ENCODE data around the gene GINS2. TPM values are rescaled to one million over a fixed set of nuclear protein-coding genes. Genes with fewer than 3 reads are reported as not detected.
A peak's percentile ranks its signal among the peaks of the same experiment; 100 is the strongest.

GINS2 gene
- total RNA-seq, 1 experiment from 2014 or later: 38.0 TPM

GRCh38 chr16:85688586-85689284 lies at the start of gene GINS2 (continued):
- TF ChIP-seq ZNF512 (CRISPR knock-in tag; IDR thresholded peaks at IDR 0.05; ENCODE audit: borderline replicate concordance) (no peak), KAT7 (CRISPR knock-in tag; IDR thresholded peaks at IDR 0.05; ENCODE audit: borderline replicate concordance) (peak; percentile 80; the same call in 1 of the 2 replicates), ZNF425 (CRISPR knock-in tag; conservative IDR thresholded peaks at IDR 0.05) (no peak), ESRRA (CRISPR knock-in tag; IDR thresholded peaks at IDR 0.05; ENCODE audit: borderline replicate concordance) (peak; percentile 83; the same call in 1 of the 2 replicates), SP1 (CRISPR knock-in tag; conservative IDR thresholded peaks at IDR 0.05) (peak; percentile 96), IRF1 (CRISPR knock-in tag; IDR thresholded peaks at IDR 0.05) (no peak), SMAD3 (CRISPR knock-in tag; IDR thresholded peaks at IDR 0.05; ENCODE audit: borderline replicate concordance) (no peak), GTF2I (CRISPR knock-in tag; conservative IDR thresholded peaks at IDR 0.05) (no peak), CREB1 (CRISPR knock-in tag; IDR thresholded peaks at IDR 0.05) (peak; percentile 84), HMGA2 (CRISPR knock-in tag; IDR thresholded peaks at IDR 0.05) (no peak), CBFB (CRISPR knock-in tag; IDR thresholded peaks at IDR 0.05; ENCODE audit: low read depth) (no peak), ZNF263 (CRISPR knock-in tag; IDR thresholded peaks at IDR 0.05; ENCODE audit: low read depth) (peak; percentile 38; the same call in 1 of the 2 replicates), ZNF317 (CRISPR knock-in tag; IDR thresholded peaks at IDR 0.05; ENCODE audit: borderline replicate concordance, low read depth) (no peak), ZMAT4 (CRISPR knock-in tag; IDR thresholded peaks at IDR 0.05) (no peak), MAX (CRISPR knock-in tag; IDR thresholded peaks at IDR 0.05) (peak; percentile 95), TEAD1 (CRISPR knock-in tag; IDR thresholded peaks at IDR 0.05) (no peak), ATF1 (CRISPR knock-in tag; IDR thresholded peaks at IDR 0.05) (no peak; the same call in 1 of the 2 replicates), NFE2L1 (CRISPR knock-in tag; IDR thresholded peaks at IDR 0.05) (peak; percentile 89; the same call in 1 of the 2 replicates), RORB (CRISPR knock-in tag; IDR thresholded peaks at IDR 0.05) (no peak), NR3C1 (CRISPR knock-in tag; conservative IDR thresholded peaks at IDR 0.05; ENCODE audit: low read depth) (no peak), ZNF423 (CRISPR knock-in tag; IDR thresholded peaks at IDR 0.05) (no peak), NR2C2 (CRISPR knock-in tag; IDR thresholded peaks at IDR 0.05) (0 out of 2 replicates have a peak, but pooled peaks have one; percentile 16)
- TF ChIP-seq, protein P1, sequence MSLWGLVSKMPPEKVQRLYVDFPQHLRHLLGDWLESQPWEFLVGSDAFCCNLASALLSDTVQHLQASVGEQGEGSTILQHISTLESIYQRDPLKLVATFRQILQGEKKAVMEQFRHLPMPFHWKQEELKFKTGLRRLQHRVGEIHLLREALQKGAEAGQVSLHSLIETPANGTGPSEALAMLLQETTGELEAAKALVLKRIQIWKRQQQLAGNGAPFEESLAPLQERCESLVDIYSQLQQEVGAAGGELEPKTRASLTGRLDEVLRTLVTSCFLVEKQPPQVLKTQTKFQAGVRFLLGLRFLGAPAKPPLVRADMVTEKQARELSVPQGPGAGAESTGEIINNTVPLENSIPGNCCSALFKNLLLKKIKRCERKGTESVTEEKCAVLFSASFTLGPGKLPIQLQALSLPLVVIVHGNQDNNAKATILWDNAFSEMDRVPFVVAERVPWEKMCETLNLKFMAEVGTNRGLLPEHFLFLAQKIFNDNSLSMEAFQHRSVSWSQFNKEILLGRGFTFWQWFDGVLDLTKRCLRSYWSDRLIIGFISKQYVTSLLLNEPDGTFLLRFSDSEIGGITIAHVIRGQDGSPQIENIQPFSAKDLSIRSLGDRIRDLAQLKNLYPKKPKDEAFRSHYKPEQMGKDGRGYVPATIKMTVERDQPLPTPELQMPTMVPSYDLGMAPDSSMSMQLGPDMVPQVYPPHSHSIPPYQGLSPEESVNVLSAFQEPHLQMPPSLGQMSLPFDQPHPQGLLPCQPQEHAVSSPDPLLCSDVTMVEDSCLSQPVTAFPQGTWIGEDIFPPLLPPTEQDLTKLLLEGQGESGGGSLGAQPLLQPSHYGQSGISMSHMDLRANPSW (CRISPR knock-in tag; conservative IDR thresholded peaks at IDR 0.05; ENCODE audit: low read depth): no peak
- TF ChIP-seq, protein P2, sequence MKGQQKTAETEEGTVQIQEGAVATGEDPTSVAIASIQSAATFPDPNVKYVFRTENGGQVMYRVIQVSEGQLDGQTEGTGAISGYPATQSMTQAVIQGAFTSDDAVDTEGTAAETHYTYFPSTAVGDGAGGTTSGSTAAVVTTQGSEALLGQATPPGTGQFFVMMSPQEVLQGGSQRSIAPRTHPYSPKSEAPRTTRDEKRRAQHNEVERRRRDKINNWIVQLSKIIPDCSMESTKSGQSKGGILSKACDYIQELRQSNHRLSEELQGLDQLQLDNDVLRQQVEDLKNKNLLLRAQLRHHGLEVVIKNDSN (CRISPR knock-in tag; IDR thresholded peaks at IDR 0.05): no peak; the same call in 1 of the 2 replicates
- TF ChIP-seq, protein P3, sequence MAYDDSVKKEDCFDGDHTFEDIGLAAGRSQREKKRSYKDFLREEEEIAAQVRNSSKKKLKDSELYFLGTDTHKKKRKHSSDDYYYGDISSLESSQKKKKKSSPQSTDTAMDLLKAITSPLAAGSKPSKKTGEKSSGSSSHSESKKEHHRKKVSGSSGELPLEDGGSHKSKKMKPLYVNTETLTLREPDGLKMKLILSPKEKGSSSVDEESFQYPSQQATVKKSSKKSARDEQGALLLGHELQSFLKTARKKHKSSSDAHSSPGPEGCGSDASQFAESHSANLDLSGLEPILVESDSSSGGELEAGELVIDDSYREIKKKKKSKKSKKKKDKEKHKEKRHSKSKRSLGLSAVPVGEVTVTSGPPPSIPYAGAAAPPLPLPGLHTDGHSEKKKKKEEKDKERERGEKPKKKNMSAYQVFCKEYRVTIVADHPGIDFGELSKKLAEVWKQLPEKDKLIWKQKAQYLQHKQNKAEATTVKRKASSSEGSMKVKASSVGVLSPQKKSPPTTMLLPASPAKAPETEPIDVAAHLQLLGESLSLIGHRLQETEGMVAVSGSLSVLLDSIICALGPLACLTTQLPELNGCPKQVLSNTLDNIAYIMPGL (CRISPR knock-in tag; IDR thresholded peaks at IDR 0.05): peak; percentile 39
- TF ChIP-seq, protein P4, sequence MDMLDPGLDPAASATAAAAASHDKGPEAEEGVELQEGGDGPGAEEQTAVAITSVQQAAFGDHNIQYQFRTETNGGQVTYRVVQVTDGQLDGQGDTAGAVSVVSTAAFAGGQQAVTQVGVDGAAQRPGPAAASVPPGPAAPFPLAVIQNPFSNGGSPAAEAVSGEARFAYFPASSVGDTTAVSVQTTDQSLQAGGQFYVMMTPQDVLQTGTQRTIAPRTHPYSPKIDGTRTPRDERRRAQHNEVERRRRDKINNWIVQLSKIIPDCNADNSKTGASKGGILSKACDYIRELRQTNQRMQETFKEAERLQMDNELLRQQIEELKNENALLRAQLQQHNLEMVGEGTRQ (CRISPR knock-in tag; IDR thresholded peaks at IDR 0.05): no peak
